ENCODE results near the gene SPPL2A. TPM values are rescaled to one million over a fixed set of nuclear protein-coding genes. Genes with fewer than 3 reads are reported as not detected.

The SPPL2A gene
- total and polyA plus RNA-seq, 10 of the 15 experiments (the other 5 are each of a cell fraction or from before 2014, with no cell fraction given) = 11.3 to 83.8 (median 44.0) TPM

DNA sequence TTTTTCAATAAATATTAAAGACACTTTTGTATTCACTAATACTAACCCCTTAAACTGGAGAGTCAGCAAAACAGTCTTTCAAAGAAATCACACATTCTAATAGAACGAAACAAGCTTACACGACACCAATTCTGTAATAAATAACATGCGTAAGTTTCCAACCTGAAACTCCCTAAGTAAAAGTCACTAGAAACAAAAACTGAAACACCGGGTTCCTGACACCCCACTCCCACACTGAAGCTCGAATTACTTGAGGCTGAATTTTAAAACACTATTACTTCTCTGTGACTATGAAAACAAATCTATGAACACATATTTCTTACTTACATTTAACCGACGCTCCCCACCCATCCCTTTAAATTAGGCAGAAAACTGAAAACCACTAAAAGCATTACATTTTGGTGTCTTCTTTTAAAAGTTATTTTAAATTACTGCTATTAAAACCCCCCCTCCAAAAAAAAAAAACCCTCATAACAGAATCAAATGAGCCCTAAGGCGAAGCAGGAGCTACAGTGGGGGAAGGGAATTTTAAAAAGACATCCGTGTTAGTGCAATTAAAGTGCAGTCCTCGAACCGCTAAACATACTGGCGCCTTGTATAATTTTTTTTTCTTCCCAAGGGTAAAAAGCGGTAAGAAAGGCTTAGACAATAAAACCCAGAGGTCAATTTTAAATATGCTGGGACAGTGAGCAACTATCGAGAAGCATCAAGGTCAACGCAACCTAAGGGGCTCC, 878 bp downstream of the SPPL2A start:
- Histone ChIP-seq H3K27ac (ENCODE audit: control insufficient read depth, insufficient read depth) (peak overlapping the region; percentile 93), H3K4me1 (ENCODE audit: control insufficient read depth, insufficient read depth, low read length) (peaks cover 10% of the 10 kb centered on the region), H3K79me2 (ENCODE audit: control insufficient read depth, insufficient read depth, low read length) (peaks cover 47% of the 10 kb centered on the region), H3K4me3 (peak overlapping the region; percentile 88), H3K27me3 (replicated peaks in 1 of 2; ENCODE audit: control insufficient read depth in 2 of 2, insufficient read depth in 2 of 2, low read length in 1 of 2) (no peaks in the 10 kb centered on the region), H3K9ac (ENCODE audit: control insufficient read depth, insufficient read depth, low read length) (peak overlapping the region; percentile 97), H3K4me2 (ENCODE audit: control insufficient read depth, insufficient read depth) (peak overlapping the region; percentile 28), H4K20me1 (ENCODE audit: control insufficient read depth, insufficient read depth) (no peaks in the 10 kb centered on the region), H3K36me3 (ENCODE audit: control insufficient read depth in 2 of 2, insufficient read depth in 2 of 2, low read length in 1 of 2) (no peaks in the 10 kb centered on the region), H2AFZ (ENCODE audit: control insufficient read depth, low read depth, low read length) (peak overlapping the region; percentile 95), H3K9me3 (replicated peaks; ENCODE audit: control insufficient read depth, insufficient read depth, low read length) (no peaks in the 10 kb centered on the region; the same call in 2 of the 3 replicates)
- BruUV-seq (replicated peaks) = no TSS peak
- WGBS (ENCODE audit: insufficient coverage, insufficient replicate concordance, low lambda C conversion rate, missing lambda C conversion rate) = 2% methylated on average over 14 of the region's 15 CpGs
- POLR2A ChIA-PET = interaction anchor here (0.7 to 1.5 kb wide), 6 partner anchors 28 to 299 kb away, joined by 3 to 6 read pairs (median 5); no protein-coding TSS in a partner anchor
- intact Hi-C loops (cut with micrococcal nuclease; ENCODE audit: unreplicated experiment) = loop anchor here (2.0 kb wide), 3 partner anchors 78 to 142 kb away; partner anchors contain the start of gene TRPM7
- CTCF ChIA-PET = interaction anchor here (0.7 to 2.3 kb wide), 7 partner anchors 9 to 433 kb away, joined by 3 to 9 read pairs (median 5); no protein-coding TSS in a partner anchor
- SMC1A ChIA-PET (ENCODE audit: uncharacterized antibody, unreplicated experiment) = interaction anchor here (0.9 to 2.8 kb wide), 12 partner anchors 9 to 122 kb away, joined by 3 to 17 read pairs (median 3); no protein-coding TSS in a partner anchor
- RAD21 ChIA-PET (ENCODE audit: unreplicated experiment) = interaction anchor here (0.9 to 1.8 kb wide), 8 partner anchors 11 to 134 kb away, joined by 3 to 7 read pairs (median 4); no protein-coding TSS in a partner anchor
- ATAC-seq (peak; percentile 58), FAIRE-seq (peak; percentile 38), DNase-seq (ENCODE audit: low read depth, low spot score) (peak; percentile 43)
- in situ Hi-C loops (cut with MboI) = no loop called here
- TF ChIP-seq SRF (IDR thresholded peaks at IDR 0.05; ENCODE audit: low read depth in 2 of 2, low read length in 2 of 2) (no peak), YBX1 (IDR thresholded peaks at IDR 0.05) (no peak), CBX3 (IDR thresholded peaks at IDR 0.05; ENCODE audit: borderline replicate concordance, low read depth) (no peak), RB1 (IDR thresholded peaks at IDR 0.05; ENCODE audit: borderline replicate concordance) (no peak), CHD1 (IDR thresholded peaks at IDR 0.05; ENCODE audit: low read depth, low read length) (0 out of 2 replicates have a peak, but pooled peaks have one; percentile 54), ZSCAN29 (IDR thresholded peaks at IDR 0.05) (no peak), RUNX3 (IDR thresholded peaks at IDR 0.05; ENCODE audit: low read length) (no peak), POU2F2 (IDR thresholded peaks at IDR 0.05; ENCODE audit: borderline replicate concordance, low read depth, low read length) (no peak), ZNF384 (IDR thresholded peaks at IDR 0.05; ENCODE audit: borderline replicate concordance, low read depth, low read length) (peak; percentile 8; the same call in 1 of the 2 replicates)
- TF ChIP-seq, protein P1, sequence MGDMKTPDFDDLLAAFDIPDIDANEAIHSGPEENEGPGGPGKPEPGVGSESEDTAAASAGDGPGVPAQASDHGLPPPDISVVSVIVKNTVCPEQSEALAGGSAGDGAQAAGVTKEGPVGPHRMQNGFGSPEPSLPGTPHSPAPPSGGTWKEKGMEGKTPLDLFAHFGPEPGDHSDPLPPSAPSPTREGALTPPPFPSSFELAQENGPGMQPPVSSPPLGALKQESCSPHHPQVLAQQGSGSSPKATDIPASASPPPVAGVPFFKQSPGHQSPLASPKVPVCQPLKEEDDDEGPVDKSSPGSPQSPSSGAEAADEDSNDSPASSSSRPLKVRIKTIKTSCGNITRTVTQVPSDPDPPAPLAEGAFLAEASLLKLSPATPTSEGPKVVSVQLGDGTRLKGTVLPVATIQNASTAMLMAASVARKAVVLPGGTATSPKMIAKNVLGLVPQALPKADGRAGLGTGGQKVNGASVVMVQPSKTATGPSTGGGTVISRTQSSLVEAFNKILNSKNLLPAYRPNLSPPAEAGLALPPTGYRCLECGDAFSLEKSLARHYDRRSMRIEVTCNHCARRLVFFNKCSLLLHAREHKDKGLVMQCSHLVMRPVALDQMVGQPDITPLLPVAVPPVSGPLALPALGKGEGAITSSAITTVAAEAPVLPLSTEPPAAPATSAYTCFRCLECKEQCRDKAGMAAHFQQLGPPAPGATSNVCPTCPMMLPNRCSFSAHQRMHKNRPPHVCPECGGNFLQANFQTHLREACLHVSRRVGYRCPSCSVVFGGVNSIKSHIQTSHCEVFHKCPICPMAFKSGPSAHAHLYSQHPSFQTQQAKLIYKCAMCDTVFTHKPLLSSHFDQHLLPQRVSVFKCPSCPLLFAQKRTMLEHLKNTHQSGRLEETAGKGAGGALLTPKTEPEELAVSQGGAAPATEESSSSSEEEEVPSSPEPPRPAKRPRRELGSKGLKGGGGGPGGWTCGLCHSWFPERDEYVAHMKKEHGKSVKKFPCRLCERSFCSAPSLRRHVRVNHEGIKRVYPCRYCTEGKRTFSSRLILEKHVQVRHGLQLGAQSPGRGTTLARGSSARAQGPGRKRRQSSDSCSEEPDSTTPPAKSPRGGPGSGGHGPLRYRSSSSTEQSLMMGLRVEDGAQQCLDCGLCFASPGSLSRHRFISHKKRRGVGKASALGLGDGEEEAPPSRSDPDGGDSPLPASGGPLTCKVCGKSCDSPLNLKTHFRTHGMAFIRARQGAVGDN (IDR thresholded peaks at IDR 0.05) = no peak
- TF ChIP-seq, protein P2, sequence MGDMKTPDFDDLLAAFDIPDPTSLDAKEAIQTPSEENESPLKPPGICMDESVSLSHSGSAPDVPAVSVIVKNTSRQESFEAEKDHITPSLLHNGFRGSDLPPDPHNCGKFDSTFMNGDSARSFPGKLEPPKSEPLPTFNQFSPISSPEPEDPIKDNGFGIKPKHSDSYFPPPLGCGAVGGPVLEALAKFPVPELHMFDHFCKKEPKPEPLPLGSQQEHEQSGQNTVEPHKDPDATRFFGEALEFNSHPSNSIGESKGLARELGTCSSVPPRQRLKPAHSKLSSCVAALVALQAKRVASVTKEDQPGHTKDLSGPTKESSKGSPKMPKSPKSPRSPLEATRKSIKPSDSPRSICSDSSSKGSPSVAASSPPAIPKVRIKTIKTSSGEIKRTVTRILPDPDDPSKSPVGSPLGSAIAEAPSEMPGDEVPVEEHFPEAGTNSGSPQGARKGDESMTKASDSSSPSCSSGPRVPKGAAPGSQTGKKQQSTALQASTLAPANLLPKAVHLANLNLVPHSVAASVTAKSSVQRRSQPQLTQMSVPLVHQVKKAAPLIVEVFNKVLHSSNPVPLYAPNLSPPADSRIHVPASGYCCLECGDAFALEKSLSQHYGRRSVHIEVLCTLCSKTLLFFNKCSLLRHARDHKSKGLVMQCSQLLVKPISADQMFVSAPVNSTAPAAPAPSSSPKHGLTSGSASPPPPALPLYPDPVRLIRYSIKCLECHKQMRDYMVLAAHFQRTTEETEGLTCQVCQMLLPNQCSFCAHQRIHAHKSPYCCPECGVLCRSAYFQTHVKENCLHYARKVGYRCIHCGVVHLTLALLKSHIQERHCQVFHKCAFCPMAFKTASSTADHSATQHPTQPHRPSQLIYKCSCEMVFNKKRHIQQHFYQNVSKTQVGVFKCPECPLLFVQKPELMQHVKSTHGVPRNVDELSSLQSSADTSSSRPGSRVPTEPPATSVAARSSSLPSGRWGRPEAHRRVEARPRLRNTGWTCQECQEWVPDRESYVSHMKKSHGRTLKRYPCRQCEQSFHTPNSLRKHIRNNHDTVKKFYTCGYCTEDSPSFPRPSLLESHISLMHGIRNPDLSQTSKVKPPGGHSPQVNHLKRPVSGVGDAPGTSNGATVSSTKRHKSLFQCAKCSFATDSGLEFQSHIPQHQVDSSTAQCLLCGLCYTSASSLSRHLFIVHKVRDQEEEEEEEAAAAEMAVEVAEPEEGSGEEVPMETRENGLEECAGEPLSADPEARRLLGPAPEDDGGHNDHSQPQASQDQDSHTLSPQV (IDR thresholded peaks at IDR 0.05) = no peak
- TF ChIP-seq, protein P3, sequence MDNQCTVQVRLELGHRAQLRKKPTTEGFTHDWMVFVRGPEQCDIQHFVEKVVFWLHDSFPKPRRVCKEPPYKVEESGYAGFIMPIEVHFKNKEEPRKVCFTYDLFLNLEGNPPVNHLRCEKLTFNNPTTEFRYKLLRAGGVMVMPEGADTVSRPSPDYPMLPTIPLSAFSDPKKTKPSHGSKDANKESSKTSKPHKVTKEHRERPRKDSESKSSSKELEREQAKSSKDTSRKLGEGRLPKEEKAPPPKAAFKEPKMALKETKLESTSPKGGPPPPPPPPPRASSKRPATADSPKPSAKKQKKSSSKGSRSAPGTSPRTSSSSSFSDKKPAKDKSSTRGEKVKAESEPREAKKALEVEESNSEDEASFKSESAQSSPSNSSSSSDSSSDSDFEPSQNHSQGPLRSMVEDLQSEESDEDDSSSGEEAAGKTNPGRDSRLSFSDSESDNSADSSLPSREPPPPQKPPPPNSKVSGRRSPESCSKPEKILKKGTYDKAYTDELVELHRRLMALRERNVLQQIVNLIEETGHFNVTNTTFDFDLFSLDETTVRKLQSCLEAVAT (IDR thresholded peaks at IDR 0.05) = peak; percentile 79

Measured in GM12878 (cell line).